NOMO-1 (cell line): Measurements from ENCODE around the gene CGB1.
"Not testable (repeated sequence)": the region's sequence is repeated elsewhere in the genome, so short reads cannot be mapped to it uniquely, and the experiment has no call there.

Source experiments
- DNase-seq, 2 experiments: peaks; one replicate each; lab custom pipeline; 2025; ENCODE audit not compliant: unreplicated experiment in 2 of 2; lab: John Stamatoyannopoulos, UW

Gene CGB1

DNA sequence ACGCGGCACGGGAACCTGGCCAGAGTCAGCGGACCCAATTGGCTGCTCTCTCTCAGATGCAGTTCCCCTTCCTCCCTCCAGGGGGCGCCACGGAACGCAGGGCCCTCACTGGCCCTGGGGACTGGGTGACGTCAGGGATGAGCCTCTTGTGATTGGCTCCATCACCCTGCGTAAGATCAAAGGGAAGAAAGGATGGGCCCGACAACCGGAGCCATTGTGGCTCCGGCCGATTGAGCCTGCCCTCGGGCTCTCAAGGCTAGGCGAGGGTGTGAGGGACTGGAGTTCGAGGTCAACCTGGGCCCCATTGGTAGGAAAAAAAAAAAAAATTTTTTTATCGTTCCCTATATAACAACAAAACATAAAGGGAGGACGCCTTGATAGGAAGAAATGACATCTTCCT lies at the start of gene CGB1:
Gene CGB1 (minus strand): TSS at position 81 of the 400 bp plus-strand sequence. CDS start 184 bp downstream, outside the sequence.
- not testable (repeated sequence) for DNase-seq

DNA sequence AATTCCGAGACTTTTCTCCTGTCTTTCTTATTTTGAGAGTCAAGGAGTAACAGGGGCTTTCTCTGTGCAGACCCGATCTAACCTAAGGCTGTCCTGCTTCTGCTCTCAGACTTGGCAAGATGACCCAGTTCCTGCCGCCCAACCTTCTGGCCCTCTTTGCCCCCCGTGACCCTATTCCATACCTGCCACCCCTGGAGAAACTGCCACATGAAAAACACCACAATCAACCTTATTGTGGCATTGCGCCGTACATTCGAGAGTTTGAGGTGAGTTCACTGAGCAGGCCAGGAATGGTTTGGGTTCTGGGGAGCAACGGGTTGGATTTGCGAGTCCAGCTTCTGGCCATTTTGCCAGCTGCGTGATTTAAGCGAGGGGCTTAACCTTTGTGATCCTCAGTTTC lies 49.6 kb upstream of the CGB1 start:
- DNase-seq = no peak

DNA sequence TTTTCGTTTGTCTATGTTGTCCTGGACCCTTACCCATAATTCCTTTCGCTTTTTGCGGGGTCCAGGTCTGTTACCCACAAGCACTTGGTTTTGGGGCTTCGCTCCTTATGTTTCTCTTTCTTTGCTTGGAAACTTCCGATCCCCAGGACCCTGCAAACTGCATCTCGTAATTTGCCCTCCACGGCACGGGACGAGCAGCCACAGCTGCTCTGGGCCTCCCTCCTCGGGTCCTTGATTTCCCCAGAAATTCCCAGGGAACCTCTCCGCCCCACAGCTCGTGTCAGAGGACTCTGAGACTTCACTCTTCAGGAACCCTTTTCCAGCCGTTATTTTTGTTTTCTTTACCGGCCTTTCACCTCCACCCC lies 49.2 kb upstream of the CGB1 start:
- DNase-seq = no peak

DNA sequence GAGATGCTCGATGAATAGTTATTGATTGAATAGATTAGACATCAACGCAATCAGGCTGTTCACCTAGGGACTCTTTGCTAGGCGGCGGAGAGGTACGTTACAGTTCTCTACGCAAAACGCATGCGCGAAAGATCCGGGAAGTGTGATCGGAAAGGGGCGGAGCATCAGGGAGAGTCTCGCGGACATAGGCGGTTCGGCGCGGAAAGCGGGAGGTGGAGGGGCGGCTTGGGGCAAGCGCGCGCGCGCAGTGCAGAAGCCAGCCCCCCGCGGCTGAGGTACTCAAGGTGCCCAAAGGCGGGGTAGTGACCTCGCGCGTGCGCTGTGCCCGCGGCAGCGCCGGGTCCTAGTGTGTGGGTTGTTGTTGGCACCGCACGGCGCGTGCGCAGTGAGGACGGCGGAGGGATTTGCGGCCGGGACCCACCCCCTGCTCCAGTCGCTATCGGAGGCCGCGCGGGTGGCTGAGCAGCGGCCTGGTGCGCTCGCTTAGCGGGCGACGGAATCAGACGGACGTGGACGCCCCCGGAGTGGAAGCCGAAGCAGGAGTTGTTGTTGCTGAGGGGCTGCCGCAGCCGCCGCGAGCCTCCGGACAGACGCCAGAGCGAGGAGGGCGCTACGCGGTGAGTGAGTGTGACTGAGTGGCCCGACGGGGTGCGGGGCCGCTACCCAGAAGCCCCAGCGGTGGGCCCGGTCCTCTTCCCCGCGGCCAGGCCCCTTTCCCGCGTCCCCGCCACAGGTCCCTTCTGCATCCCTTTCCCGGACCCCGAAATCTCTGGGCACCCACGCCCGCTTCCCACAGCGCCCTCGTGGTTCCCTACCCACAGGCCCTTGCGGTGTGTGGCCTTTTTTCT lies 48.5 kb upstream of the CGB1 start, which contains the start of gene SNRNP70:
Gene SNRNP70 (plus strand): TSS at position 432 of the 848 bp plus-strand sequence. CDS start 964 bp downstream, outside the sequence.
- DNase-seq = peak; percentile 98 to 99

DNA sequence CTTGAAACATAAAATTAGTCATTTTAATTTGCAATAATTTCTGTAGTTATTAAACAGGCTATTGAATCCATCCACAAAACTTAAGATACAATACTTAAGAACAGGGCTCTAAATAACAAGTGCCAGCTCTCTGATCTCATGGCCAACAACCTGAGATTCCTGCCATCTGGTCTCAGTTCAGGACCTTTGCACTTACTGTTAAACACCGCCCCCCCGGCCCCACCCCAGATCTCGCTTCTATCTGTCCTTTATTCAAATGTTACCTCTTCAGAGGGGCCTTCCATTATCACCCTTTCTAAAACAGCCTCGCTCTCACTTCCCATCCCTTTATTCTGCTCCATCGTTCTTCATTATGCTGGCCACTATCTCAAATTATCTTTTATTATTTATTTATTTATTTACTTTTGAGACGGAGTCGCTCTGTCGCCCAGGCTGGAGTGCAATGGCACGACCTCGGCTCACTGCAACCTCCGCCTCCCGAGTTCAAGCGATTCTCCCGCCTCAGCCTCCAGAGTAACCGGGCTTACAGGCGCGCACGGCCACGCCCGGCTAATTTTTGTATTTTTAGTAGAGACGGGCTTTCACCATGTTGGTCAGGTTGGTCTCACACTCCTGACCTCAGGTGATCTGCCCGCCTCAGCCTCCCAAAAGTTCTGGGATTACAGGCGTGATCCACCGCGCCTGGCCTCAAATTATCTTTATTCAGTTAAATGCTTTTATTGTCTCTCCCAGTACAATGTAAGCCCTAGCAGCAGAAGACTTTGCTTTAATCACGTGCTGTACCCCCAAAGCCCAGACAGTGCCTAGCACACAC lies 47.7 kb upstream of the CGB1 start:
- DNase-seq = no peak

DNA sequence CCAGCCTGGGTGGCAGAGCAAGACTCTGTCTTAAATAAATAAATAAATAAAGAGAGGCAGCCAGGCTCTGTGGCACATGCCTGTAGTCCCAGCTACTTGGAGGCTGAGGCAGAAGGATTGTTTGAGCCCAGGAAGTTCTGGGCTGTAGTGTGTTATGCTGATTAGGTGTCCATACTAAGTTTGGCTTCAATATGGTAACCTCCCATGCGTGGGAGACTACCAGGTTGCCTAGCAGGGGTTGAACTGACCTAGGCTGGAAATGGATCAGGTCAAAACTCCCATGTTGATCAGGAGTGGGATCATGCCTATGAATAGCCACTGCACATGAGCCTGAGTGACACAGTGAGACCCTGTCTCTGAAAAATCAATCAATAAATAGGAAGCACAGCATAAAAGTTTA lies 44.6 kb upstream of the CGB1 start:
- no peak for DNase-seq

DNA sequence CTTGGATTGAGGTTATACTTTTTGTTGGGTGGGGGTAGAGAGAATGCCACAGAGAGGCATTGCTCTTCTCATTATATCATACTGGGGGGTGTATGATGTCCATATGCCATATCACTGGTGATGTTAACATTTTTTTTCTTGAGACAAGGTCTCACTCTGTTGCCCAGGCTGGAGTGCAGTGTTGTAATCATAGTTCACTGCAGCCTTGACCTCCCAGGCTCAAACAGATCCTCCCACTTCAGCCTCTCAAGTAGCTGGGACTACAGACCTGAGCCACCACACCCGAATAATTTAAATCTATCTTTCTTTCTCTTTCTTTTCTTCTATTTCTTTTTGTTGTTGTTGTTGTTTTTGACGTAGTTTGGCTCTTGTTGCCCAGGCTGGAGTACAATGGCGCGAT lies 43.7 kb upstream of the CGB1 start:
- no peak for DNase-seq

DNA sequence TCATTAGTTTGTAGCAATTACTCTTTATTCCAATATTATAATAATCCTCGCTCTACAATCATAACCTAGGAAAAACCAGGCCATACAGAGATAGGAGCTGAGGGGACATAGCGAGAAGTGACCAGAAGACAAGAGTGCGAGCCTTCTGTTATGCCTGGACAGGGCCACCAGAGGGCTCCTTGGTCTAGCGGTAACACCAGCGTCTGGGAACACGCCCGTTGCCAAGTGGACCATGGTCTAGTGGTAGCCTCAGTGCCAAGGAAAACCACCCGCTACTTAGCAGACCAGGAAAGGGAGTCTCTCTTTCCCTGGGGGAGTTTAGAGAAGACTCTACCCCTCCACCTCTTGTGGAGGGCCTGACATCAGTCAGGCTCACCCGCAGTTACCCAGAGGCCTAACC lies 38.2 kb upstream of the CGB1 start:
- not testable (repeated sequence) for DNase-seq

DNA sequence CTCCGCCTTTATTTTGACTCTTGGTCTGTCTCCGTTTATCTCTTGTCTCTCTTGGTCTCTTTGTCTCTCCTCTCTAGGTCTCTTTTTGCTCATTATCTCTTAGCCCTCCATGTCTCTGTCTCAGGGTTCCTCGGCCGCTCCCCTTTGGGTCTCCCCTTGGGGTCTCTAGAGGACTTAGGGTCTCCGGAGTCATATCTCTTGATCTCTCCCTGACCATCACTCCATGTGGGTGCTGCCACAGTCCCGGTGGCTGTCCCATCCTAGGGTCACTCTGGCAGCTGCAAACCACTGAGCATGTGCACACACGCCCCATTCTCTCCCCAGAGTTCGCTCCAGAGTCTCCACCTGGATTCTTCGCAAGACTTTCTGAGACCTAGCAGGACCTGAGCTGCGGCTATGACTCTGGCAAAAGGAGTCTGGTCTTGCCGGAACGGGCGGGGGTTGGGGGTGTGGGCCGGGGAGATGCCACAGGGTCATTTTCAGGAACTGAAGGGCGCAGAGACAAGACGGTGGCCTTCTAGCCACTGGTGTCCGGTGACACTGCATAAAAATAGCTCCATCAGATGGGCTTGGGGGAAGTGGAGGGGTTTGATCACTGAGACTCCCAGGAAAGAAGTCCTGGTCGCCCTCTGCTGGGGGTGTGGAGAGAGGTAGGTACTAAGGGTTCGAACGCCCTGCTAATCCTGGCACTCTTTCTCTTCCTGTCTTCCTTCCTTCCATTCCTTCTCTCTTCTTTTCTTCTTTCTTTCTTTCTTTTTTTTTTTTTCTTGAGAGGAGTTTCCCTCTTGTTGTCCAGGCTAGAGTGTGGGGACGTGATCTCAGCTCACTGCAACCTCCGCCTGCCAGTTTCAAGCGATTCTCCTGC lies 37.1 kb upstream of the CGB1 start:
- DNase-seq = peak; percentile 15 to 30

DNA sequence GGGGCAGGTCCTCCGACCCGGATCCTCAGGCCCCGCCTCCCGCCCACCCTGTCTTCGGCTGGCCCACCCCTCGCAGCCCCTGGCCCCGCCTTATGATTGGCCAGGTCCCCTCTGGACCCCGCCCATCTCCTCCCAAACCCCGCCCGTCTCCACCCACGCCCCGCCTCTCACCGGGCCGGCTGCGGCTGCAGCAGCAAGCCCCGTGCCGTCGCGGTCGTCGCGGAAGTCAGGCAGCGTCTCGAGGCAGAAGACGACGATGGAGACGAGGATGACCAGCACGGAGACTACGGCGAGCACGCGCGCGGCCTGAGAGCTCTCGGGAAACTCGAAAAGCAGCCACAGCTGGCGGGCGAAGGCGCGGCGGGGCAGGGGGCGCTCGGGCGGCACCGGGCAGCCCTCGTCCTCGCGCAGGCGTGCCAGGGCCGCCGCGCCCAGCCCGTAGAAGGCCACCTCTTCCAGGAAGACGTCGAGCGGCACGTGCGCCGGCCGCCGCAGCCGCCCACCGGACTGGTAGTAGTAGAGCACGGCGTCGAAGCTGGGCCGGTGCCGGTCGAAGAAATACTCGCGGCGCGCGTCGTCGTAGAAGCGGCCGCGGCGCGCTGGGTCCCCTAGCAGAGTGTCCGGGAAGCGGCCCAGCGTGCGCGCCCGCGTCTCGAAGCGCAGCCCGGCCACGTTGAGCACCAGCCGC lies 35.3 kb upstream of the CGB1 start:
- DNase-seq = no peak

DNA sequence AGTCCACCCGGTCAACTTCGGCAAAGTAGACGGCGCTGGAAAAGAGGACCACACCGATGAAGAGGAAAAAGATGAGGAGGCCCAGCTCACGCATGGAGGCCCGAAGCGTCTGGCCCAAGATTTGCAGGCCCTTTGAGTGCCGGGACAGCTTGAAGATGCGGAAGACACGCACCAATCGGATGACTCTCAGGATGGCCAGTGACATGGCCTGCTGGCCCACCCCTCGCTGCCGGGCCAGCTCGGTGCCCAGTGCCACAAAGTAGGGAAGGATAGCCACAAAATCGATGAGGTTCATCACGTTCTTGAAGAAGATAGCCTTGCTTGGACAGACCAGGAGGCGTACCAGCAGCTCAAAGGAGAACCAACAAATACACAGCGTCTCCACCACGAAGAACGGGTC lies 33.7 kb upstream of the CGB1 start:
- DNase-seq = no peak

DNA sequence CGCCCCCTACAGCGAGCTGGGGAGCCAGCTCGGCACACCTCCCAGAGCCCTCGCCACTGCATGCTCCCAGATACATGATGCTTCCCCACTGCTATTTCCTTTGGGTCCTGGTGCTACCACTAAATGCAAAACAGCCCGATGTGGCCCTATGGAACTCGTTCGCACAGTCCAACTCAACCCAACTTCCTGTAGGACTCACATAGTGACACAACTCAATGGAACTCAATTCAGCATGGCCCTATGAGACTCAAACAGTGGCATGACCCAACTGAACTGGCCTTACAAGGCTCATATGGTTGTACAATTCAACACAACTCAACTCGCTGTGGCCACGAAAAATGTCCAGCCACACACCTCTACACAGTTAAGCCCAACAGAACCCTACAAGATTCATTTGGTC lies 32.3 kb upstream of the CGB1 start:
- DNase-seq = no peak

DNA sequence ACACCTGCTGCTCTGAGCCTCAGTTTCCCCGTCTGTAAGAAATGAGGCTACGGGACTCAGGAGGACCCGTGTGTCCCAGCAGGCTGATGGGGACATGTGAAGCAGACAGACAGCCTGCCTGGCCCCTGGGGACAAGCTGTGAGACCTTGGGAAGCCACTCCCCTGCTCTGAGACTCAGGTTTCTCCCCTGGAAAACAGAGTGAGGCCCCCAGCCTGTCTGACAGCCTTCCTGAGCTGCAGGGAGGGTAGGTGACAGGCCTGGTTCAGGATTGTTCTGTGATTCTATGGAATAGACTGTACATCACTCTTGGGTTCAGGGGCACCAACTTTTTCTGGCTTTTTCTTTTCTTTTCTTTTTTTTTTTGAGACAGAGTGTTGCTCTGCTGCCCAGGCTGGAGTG lies 30.9 kb upstream of the CGB1 start:
- no peak for DNase-seq

DNA sequence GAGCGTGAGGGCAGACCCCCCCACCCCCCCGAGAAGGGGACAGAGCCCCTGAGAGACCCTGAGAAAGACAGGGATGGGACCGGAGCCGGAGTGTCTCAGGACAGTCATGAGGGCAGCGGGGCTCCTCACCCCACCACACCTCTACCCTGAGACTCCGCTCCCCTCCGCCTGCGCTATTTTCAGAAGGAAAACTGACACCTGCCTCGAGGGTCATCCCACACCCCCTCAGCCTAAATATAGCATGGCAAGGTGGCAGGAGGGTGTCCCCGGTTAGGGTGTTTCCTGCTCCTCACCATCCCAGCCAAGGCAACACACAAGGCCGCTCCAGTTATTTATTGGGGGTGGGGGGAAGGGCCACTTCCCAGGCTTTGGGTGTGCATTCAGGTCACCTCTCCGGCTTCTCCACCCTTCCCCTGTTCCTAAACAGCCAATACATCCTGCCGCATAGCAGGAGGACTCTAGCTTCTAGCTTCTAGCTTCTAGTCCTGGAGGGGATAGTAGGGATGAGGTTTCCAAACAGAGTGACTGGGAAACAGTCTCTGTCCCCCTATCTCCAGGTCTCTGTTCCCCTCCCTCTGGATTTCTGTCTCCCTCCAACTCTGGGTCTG lies 29.3 kb upstream of the CGB1 start:
- DNase-seq = no peak

DNA sequence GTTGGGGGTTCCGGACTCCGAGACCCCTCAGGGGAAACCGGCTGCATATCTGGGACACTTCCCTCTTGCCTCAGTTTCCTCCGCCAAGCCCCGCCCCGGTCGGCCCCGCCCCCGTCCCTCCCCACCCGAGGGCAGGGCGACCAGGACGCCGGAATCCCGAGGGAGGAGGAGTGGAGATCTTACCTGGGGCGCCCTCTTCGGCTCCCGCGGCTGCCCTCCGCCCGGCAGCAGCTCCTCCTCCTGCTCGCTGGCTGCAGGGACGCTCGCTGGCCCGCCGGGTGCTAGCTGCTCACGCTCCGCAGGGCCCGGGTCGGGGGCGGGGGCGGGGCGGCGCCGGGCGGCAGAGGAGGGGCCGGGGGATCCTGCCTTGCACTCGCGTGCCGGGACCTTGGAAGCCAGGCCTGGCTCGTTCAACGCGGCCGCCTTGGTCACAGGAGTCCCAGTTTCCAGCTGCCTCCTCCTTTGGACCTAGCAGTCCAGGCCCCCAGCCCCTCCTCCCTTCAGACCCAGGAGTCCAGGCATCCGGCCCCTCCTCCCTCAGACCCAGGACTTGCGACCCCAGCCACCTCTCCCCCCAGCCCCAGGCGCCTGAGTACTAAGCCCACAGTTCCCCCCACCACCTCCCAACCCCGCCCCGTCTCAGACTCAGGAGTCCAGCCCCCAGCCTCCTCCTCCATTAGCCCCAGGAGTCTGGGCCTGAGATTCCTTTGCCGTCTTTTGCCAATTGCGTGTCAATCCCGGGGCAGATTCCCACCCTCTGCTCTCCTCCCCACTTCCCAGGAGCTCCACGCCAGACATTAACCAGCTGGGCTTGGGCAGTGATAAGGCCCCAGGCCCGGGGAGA lies 28.3 kb upstream of the CGB1 start, which contains the start of gene NTF4:
Gene NTF4 (minus strand): TSS at position 51 of the 844 bp plus-strand sequence. CDS start 2,821 bp downstream, outside the sequence.
- no peak for DNase-seq

DNA sequence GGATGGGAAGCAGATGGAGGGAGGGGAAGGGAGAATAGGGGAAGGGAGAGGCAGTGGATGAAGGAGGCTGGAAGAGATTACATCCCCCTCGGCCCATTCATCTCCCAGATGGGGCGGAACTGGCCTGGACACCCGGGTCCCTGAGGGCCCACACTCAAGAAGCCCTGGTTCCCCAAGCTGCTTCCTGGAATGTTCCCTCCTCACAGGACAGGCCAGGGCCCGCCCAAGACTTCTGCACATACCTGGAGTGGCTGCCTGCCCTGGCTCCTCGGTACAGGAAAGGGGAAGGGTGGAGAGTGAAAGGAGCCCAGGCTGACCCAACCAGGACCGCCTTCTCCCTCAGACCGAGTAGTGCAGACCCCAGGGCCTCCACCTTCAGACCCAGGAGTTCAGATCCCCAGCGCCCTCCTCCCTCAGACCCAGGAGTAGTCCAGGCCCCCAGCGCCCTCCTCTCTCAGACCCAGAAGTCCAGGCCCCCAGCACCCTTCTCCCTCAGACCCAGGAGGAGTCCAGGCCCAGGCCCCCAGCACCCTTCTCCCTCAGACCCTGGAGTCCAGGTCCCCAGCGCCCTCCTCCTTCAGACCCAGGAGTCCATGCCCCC lies 27.4 kb upstream of the CGB1 start:
- DNase-seq = no peak

DNA sequence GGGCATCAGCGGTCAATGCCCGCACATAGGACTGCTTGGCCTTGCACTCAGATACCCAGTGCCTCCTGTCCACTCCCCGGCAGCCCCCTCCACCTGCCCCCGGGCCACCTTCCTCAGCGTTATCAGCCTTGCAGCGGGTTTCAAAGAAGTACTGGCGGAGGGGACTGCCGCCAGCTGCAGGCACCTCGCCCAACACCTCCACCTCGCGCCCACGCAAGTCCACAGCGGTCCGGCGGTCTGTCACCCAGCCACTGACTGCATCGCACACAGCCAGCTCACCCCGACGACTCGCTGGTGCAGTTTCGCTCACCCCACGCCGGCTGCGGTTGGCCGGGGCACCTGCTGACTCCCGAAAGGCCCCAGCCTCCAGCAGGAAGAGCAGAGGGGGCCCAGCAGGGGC lies 24.8 kb upstream of the CGB1 start:
- DNase-seq = no peak

DNA sequence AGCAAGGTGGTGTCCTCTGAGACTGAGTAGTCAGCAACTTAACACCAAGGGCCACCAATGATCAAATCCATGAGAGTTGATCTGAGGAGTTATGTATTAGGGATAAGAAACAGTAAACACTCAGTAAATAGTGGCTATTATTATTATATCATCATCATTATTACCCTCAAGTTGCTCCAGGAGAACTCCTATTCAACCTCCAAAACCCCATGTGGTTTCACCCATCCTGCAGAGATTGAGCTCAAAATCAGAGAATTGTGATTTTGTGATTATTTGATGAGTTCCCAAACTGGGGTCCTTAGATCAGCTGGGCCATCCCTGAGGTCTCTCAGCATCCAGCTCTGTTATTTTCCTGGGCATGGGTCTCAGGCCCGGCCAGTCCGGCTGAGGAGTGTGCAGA lies 24.3 kb upstream of the CGB1 start:
- DNase-seq = no peak

DNA sequence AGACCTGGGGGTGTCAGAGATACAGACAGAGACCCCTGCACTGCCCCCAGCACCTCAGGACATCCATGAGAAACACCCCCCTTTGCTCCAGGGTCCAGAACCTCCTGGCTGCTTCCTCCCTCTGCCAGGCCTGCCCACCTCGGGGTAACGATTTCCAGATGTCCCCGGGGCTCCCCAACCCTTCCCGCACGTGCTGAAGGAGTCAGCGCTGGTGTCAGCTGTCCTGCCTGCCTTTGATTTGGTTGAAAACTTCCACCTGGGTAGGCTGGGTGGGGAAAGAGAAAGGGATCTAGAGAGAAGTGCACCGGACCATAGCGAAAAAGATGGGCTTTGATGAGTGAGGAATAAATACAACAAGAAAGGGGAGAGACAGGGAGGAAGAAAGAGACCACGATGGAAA lies 22.4 kb upstream of the CGB1 start:
- no peak for DNase-seq
